GM23338 (cell line): ENCODE data around the gene RFX8. TPM values are rescaled to one million over a fixed set of nuclear protein-coding genes. Genes with fewer than 3 reads are reported as not detected.

Experiments used
- ATAC-seq: fragments of 200-7000 bp; cut with Tn5 transposase; 3 replicates; pipeline ENCODE4 v1.9.1; 2020
- DNase-seq: peaks from one replicate; pipeline ENCODE4 v3.0.0-alpha.2; 2015; ENCODE audit warnings: low spot score
- H2AFZ ChIP-seq: fragments of 200-600 bp; sonication (generic); 2 replicates; pipeline ENCODE4 v1.8.0; 2016; ENCODE audit warnings: antibody characterized with exemption, mild to moderate bottlenecking, moderate library complexity
- H3F3A ChIP-seq: fragments of 200-600 bp; sonication (generic); replicated peaks from 2 replicates; pipeline ENCODE4 v1.8.0; 2017; ENCODE audit warnings: antibody characterized with exemption, mixed run types, low read depth
- H3K27ac ChIP-seq: fragments of 200-600 bp; sonication (generic); 2 replicates; pipeline ENCODE4 v1.6.1; 2016; ENCODE audit warnings: low read depth
- H3K27me3 ChIP-seq: fragments of 200-600 bp; sonication (generic); 2 replicates; pipeline ENCODE4 v1.8.0; 2016; ENCODE audit warnings: mild to moderate bottlenecking, mixed run types, moderate library complexity; ENCODE audit not compliant: insufficient read depth
- H3K36me3 ChIP-seq: fragments of 200-600 bp; sonication (generic); 2 replicates; pipeline ENCODE4 v1.8.0; 2016; ENCODE audit warnings: mild to moderate bottlenecking; ENCODE audit not compliant: insufficient read depth
- H3K4me1 ChIP-seq: fragments of 200-600 bp; sonication (generic); 2 replicates; pipeline ENCODE4 v1.8.0; 2016; ENCODE audit warnings: mild to moderate bottlenecking, moderate library complexity; ENCODE audit not compliant: insufficient read depth
- H3K4me2 ChIP-seq: fragments of 200-600 bp; sonication (generic); 2 replicates; pipeline ENCODE4 v1.7.1; 2017; ENCODE audit warnings: mixed run types
- H3K4me3 ChIP-seq: fragments of 200-600 bp; sonication (generic); 2 replicates; pipeline ENCODE4 v1.6.1; 2016; ENCODE audit warnings: mixed run types
- H3K79me2 ChIP-seq: fragments of 200-600 bp; sonication (generic); replicated peaks from 2 replicates; pipeline ENCODE4 v1.8.0; 2017; ENCODE audit warnings: mild to moderate bottlenecking; ENCODE audit not compliant: insufficient read depth
- H3K9me2 ChIP-seq: fragments of 200-600 bp; sonication (generic); 2 replicates; pipeline ENCODE4 v1.8.0; 2017; ENCODE audit not compliant: insufficient read depth
- H4K20me1 ChIP-seq: fragments of 200-600 bp; sonication (generic); replicated peaks from 2 replicates; pipeline ENCODE4 v1.8.0; 2017; ENCODE audit warnings: mild to moderate bottlenecking; ENCODE audit not compliant: insufficient read depth
- H3K27ac Mint-ChIP-seq: 2 replicates; pipeline ENCODE4 v1.8.0; 2020; ENCODE audit warnings: inconsistent platforms, mild to moderate bottlenecking, moderate library complexity, mixed read lengths
- H3K27me3 Mint-ChIP-seq: 3 replicates; pipeline ENCODE4 v1.8.0; 2022; ENCODE audit warnings: low read depth, mild to moderate bottlenecking, moderate library complexity, mixed read lengths, inconsistent platforms; ENCODE audit not compliant: insufficient read depth, poor library complexity
- H3K36me3 Mint-ChIP-seq: 3 replicates; pipeline ENCODE4 v1.8.0; 2021; ENCODE audit warnings: low read depth, mild to moderate bottlenecking, inconsistent platforms, moderate library complexity, mixed read lengths
- H3K4me1 Mint-ChIP-seq: 3 replicates; pipeline ENCODE4 v1.8.0; 2020; ENCODE audit warnings: mild to moderate bottlenecking, inconsistent platforms, mixed read lengths
- H3K4me3 Mint-ChIP-seq: 3 replicates; pipeline ENCODE4 v1.8.0; 2021; ENCODE audit warnings: moderate library complexity, mild to moderate bottlenecking, inconsistent platforms, mixed read lengths
- H3K9me3 Mint-ChIP-seq: 3 replicates; pipeline ENCODE4 v1.8.0; 2020; ENCODE audit warnings: moderate library complexity, mild to moderate bottlenecking, inconsistent platforms, mixed read lengths
- CREB1 ChIP-seq: fragments of 250-450 bp; sonication (Bioruptor Pico); IDR thresholded peaks from 2 replicates; pipeline ENCODE4 v1.5.0; 2020; ENCODE audit warnings: low read depth, mild to moderate bottlenecking, moderate library complexity
- EZH2 ChIP-seq: fragments of 200-600 bp; sonication (generic); IDR thresholded peaks from one replicate; pipeline ENCODE4 v1.8.0; 2017; ENCODE audit warnings: antibody characterized with exemption, mild to moderate bottlenecking, low read depth; ENCODE audit not compliant: unreplicated experiment
- EZH2phosphoT487 ChIP-seq: fragments of 200-600 bp; sonication (generic); IDR thresholded peaks from one replicate; pipeline ENCODE4 v1.8.1; 2018; ENCODE audit warnings: antibody characterized with exemption; ENCODE audit not compliant: unreplicated experiment
- JUNB ChIP-seq: IDR thresholded peaks from one replicate; pipeline ENCODE4 v1.6.1; 2016; ENCODE audit warnings: antibody characterized with exemption; ENCODE audit not compliant: unreplicated experiment
- NANOG ChIP-seq: IDR thresholded peaks from 2 replicates; pipeline ENCODE4 v1.6.1; 2016; ENCODE audit warnings: antibody characterized with exemption, borderline replicate concordance
- POLR2AphosphoS5 ChIP-seq: IDR thresholded peaks from 2 replicates; pipeline ENCODE4 v1.6.1; 2016; ENCODE audit warnings: antibody characterized with exemption, low read depth
- STAT1 ChIP-seq: IDR thresholded peaks from one replicate; pipeline ENCODE4 v1.6.1; 2016; ENCODE audit warnings: antibody characterized with exemption; ENCODE audit not compliant: unreplicated experiment
- ZNF114 ChIP-seq: fragments of 250-450 bp; sonication (Bioruptor Pico); IDR thresholded peaks from 2 replicates; pipeline ENCODE4 v1.5.0; 2020; ENCODE audit warnings: mild to moderate bottlenecking, moderate library complexity
- ZNF331 ChIP-seq: fragments of 250-450 bp; sonication (Bioruptor Pico); IDR thresholded peaks from 2 replicates; pipeline ENCODE4 v1.5.0; 2020; ENCODE audit warnings: low read depth, mild to moderate bottlenecking, moderate library complexity
- polyA plus RNA-seq: library from polyadenylated mRNA; unstranded; fragments of >200 nt; fragmentation: Nextera tagmentation; extraction: Ambion mirVana; gene quantifications from 2 replicates; pipeline ENCODE4 v1.2.1, GENCODE V29; 2016
- total RNA-seq: library from RNA; depleted of rRNA; stranded (reverse); fragments of >200 nt; shearing (Covaris generic); gene quantifications from 2 replicates; pipeline ENCODE4 v1.2.3, GENCODE V29; 2014
- TF ChIP-seq, protein P1 (sequence below): IDR thresholded peaks from 2 replicates; pipeline ENCODE4 v1.6.1; 2016; ENCODE audit warnings: antibody characterized with exemption
- TF ChIP-seq, protein P2 (sequence below): IDR thresholded peaks from one replicate; pipeline ENCODE4 v1.6.1; 2018; ENCODE audit warnings: antibody characterized with exemption; ENCODE audit not compliant: unreplicated experiment
- TF ChIP-seq, protein P3 (sequence below): fragments of 250-450 bp; sonication (Bioruptor Pico); IDR thresholded peaks from 2 replicates; pipeline ENCODE4 v1.5.0; 2020; ENCODE audit warnings: mild to moderate bottlenecking, moderate library complexity

RFX8 gene
- total and polyA plus RNA-seq, 2 experiments from 2014 or later: 0.65 to 1.5 TPM

DNA sequence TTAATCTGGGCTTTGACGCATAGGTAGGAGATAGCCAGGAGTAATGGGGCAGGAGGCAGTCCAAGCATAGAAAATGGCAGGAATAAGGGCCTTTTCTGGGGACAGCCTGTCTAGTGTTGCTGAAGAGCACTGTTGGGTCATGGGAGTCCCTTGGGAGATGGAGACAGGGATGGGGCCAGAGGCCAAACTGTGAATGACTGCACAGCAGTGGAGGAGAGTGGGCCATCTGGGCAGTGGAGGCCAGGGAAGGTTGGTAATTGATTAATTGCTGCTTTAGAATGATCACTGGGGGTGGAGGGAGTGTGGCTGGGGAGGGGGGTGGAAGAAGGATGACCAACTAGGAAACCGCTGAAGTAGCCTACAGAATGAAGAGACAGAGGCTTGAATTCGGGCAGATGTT, 59.0 kb downstream of the RFX8 start:
- no peak overlapping the region for H2AFZ ChIP-seq
- DNase-seq (no peak), ATAC-seq (no peak)
- H3K9me2 ChIP-seq: peaks cover 5% of the 10 kb centered on the region; the same call in 1 of the 2 replicates
- H3K79me2 ChIP-seq: no peaks in the 10 kb centered on the region
- no peak overlapping the region for H3K27ac Mint-ChIP-seq
- H3K4me1 Mint-ChIP-seq: peaks cover 7% of the 10 kb centered on the region; the same call in 2 of the 3 replicates
- H3K27me3 ChIP-seq: no peaks in the 10 kb centered on the region
- no peaks in the 10 kb centered on the region; the same call in 2 of the 3 replicates for H3K36me3 Mint-ChIP-seq
- no peaks in the 10 kb centered on the region for H3F3A ChIP-seq
- peaks cover 9% of the 10 kb centered on the region for H3K9me3 Mint-ChIP-seq
- H3K4me1 ChIP-seq: no peaks in the 10 kb centered on the region
- no peak overlapping the region for H3K4me2 ChIP-seq
- no peak overlapping the region for H3K4me3 ChIP-seq
- peaks cover 11% of the 10 kb centered on the region for H3K27me3 Mint-ChIP-seq
- no peak overlapping the region for H3K4me3 Mint-ChIP-seq
- no peak overlapping the region for H3K27ac ChIP-seq
- TF ChIP-seq EZH2phosphoT487: no peak
- TF ChIP-seq POLR2AphosphoS5: no peak
- no peak for TF ChIP-seq JUNB
- TF ChIP-seq EZH2: no peak
- TF ChIP-seq ZNF114 (CRISPR knock-in tag): no peak
- no peak for TF ChIP-seq CREB1 (CRISPR knock-in tag)
- no peak for TF ChIP-seq NANOG
- TF ChIP-seq ZNF331: no peak
- TF ChIP-seq, protein P1, sequence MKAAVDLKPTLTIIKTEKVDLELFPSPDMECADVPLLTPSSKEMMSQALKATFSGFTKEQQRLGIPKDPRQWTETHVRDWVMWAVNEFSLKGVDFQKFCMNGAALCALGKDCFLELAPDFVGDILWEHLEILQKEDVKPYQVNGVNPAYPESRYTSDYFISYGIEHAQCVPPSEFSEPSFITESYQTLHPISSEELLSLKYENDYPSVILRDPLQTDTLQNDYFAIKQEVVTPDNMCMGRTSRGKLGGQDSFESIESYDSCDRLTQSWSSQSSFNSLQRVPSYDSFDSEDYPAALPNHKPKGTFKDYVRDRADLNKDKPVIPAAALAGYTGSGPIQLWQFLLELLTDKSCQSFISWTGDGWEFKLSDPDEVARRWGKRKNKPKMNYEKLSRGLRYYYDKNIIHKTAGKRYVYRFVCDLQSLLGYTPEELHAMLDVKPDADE: no peak
- TF ChIP-seq, protein P2, sequence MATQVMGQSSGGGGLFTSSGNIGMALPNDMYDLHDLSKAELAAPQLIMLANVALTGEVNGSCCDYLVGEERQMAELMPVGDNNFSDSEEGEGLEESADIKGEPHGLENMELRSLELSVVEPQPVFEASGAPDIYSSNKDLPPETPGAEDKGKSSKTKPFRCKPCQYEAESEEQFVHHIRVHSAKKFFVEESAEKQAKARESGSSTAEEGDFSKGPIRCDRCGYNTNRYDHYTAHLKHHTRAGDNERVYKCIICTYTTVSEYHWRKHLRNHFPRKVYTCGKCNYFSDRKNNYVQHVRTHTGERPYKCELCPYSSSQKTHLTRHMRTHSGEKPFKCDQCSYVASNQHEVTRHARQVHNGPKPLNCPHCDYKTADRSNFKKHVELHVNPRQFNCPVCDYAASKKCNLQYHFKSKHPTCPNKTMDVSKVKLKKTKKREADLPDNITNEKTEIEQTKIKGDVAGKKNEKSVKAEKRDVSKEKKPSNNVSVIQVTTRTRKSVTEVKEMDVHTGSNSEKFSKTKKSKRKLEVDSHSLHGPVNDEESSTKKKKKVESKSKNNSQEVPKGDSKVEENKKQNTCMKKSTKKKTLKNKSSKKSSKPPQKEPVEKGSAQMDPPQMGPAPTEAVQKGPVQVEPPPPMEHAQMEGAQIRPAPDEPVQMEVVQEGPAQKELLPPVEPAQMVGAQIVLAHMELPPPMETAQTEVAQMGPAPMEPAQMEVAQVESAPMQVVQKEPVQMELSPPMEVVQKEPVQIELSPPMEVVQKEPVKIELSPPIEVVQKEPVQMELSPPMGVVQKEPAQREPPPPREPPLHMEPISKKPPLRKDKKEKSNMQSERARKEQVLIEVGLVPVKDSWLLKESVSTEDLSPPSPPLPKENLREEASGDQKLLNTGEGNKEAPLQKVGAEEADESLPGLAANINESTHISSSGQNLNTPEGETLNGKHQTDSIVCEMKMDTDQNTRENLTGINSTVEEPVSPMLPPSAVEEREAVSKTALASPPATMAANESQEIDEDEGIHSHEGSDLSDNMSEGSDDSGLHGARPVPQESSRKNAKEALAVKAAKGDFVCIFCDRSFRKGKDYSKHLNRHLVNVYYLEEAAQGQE: no peak
- TF ChIP-seq STAT1: no peak
- TF ChIP-seq, protein P3, sequence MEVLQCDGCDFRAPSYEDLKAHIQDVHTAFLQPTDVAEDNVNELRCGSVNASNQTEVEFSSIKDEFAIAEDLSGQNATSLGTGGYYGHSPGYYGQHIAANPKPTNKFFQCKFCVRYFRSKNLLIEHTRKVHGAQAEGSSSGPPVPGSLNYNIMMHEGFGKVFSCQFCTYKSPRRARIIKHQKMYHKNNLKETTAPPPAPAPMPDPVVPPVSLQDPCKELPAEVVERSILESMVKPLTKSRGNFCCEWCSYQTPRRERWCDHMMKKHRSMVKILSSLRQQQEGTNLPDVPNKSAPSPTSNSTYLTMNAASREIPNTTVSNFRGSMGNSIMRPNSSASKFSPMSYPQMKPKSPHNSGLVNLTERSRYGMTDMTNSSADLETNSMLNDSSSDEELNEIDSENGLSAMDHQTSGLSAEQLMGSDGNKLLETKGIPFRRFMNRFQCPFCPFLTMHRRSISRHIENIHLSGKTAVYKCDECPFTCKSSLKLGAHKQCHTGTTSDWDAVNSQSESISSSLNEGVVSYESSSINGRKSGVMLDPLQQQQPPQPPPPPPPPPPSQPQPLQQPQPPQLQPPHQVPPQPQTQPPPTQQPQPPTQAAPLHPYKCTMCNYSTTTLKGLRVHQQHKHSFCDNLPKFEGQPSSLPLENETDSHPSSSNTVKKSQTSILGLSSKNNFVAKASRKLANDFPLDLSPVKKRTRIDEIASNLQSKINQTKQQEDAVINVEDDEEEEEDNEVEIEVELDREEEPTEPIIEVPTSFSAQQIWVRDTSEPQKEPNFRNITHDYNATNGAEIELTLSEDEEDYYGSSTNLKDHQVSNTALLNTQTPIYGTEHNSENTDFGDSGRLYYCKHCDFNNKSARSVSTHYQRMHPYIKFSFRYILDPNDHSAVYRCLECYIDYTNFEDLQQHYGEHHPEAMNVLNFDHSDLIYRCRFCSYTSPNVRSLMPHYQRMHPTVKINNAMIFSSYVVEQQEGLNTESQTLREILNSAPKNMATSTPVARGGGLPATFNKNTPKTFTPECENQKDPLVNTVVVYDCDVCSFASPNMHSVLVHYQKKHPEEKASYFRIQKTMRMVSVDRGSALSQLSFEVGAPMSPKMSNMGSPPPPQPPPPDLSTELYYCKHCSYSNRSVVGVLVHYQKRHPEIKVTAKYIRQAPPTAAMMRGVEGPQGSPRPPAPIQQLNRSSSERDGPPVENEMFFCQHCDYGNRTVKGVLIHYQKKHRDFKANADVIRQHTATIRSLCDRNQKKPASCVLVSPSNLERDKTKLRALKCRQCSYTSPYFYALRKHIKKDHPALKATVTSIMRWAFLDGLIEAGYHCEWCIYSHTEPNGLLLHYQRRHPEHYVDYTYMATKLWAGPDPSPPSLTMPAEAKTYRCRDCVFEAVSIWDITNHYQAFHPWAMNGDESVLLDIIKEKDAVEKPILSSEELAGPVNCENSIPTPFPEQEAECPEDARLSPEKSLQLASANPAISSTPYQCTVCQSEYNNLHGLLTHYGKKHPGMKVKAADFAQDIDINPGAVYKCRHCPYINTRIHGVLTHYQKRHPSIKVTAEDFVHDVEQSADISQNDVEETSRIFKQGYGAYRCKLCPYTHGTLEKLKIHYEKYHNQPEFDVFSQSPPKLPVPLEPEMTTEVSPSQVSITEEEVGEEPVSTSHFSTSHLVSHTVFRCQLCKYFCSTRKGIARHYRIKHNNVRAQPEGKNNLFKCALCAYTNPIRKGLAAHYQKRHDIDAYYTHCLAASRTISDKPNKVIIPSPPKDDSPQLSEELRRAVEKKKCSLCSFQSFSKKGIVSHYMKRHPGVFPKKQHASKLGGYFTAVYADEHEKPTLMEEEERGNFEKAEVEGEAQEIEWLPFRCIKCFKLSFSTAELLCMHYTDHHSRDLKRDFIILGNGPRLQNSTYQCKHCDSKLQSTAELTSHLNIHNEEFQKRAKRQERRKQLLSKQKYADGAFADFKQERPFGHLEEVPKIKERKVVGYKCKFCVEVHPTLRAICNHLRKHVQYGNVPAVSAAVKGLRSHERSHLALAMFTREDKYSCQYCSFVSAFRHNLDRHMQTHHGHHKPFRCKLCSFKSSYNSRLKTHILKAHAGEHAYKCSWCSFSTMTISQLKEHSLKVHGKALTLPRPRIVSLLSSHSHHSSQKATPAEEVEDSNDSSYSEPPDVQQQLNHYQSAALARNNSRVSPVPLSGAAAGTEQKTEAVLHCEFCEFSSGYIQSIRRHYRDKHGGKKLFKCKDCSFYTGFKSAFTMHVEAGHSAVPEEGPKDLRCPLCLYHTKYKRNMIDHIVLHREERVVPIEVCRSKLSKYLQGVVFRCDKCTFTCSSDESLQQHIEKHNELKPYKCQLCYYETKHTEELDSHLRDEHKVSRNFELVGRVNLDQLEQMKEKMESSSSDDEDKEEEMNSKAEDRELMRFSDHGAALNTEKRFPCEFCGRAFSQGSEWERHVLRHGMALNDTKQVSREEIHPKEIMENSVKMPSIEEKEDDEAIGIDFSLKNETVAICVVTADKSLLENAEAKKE (CRISPR knock-in tag): no peak
- no peaks in the 10 kb centered on the region for H3K36me3 ChIP-seq
- no peaks in the 10 kb centered on the region for H4K20me1 ChIP-seq
